Measurements from ENCODE around the gene MRPS27. TPM values are rescaled to one million over a fixed set of nuclear protein-coding genes. Genes with fewer than 3 reads are reported as not detected.
A peak's percentile ranks its signal among the peaks of the same experiment; 100 is the strongest.

The MRPS27 gene
- total RNA-seq, 2 experiments from 2014 or later: 25.0 to 26.1 TPM

- Mint-ChIP-seq H3K27ac (no peak overlapping the region), H3K4me3 (no peak overlapping the region), H3K27me3 (no peaks in the 10 kb centered on the region), H3K4me1 (ENCODE audit: low read depth) (peaks cover 8% of the 10 kb centered on the region), H3K36me3 (ENCODE audit: low read depth) (peaks cover 24% of the 10 kb centered on the region), H3K9me3 (no peaks in the 10 kb centered on the region)
- Histone ChIP-seq H3K27me3 (ENCODE audit: control insufficient read depth in 1 of 2, insufficient read depth in 2 of 2, low read length in 2 of 2) (no peaks in the 10 kb centered on the region), H3K9me3 (ENCODE audit: control insufficient read depth in 1 of 2, insufficient read depth in 1 of 2, low read length in 2 of 2) (no peaks in the 10 kb centered on the region), H3K36me3 (ENCODE audit: insufficient read depth, low read length) (peaks cover 4% of the 10 kb centered on the region), H3K4me3 (ENCODE audit: low read length) (no peak overlapping the region), H3K4me1 (ENCODE audit: insufficient read depth, low read length) (no peaks in the 10 kb centered on the region), H3K27ac (ENCODE audit: low read depth in 1 of 2, low read length in 2 of 2) (no peak overlapping the region)
- ATAC-seq (ENCODE audit: poor library complexity) (no peak), DNase-seq (no peak)
- POLR2A ChIA-PET: no interaction called here
- CTCF ChIA-PET: interaction anchor here (1.7 kb wide), 1 partner anchor 39 kb away, joined by 6 read pairs; no protein-coding TSS in a partner anchor
- intact Hi-C loops (cut with DNase I, micrococcal nuclease): no loop called here
- peak; percentile 20 for TF ChIP-seq CTCF (IDR thresholded peaks at IDR 0.05)
Observed at GRCh38 chr5:72269411-72269780, 50.6 kb downstream of the MRPS27 start.

DNA sequence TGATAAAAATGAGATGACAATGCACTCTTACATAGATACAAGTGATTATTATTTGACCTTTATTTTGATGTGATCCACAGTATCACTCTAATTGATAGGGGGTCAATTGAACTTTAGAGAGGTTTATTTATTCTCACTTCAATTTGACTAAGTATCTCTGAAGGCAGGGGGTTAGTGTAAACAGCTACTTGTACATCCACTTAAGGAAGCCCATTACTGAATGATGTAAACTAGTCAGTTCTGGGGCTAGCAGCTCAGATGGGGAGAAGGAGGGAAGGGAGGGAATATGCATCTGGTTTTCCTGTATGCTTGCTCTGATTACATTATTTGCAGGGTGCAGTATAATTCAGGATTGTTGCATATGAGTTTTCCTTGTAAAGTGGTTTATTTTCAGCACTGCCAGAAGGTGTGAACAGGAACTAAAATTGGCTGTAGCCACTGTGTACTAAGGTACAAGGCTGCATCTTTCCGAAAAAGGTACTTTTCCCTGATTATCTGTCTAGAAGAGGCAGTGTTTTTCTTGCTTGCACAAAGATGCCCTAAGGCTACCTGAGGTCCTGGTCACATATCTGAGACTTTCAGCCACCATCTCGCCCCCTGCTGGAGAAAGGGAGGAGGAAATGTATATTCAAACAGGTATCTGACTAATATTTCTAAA is 51.2 kb downstream of the MRPS27 start:
- Mint-ChIP-seq H3K4me3 (no peak overlapping the region), H3K9me3 (no peaks in the 10 kb centered on the region), H3K27ac (no peak overlapping the region), H3K36me3 (ENCODE audit: low read depth) (peaks cover 24% of the 10 kb centered on the region), H3K4me1 (ENCODE audit: low read depth) (peaks cover 8% of the 10 kb centered on the region), H3K27me3 (no peaks in the 10 kb centered on the region)
- Histone ChIP-seq H3K36me3 (ENCODE audit: insufficient read depth, low read length) (peaks cover 4% of the 10 kb centered on the region), H3K27ac (ENCODE audit: low read depth in 1 of 2, low read length in 2 of 2) (no peak overlapping the region), H3K4me3 (ENCODE audit: low read length) (no peak overlapping the region), H3K4me1 (ENCODE audit: insufficient read depth, low read length) (no peaks in the 10 kb centered on the region), H3K9me3 (ENCODE audit: control insufficient read depth in 1 of 2, insufficient read depth in 1 of 2, low read length in 2 of 2) (no peaks in the 10 kb centered on the region), H3K27me3 (ENCODE audit: control insufficient read depth in 1 of 2, insufficient read depth in 2 of 2, low read length in 2 of 2) (no peaks in the 10 kb centered on the region)
- peak; percentile 70 for TF ChIP-seq CTCF (IDR thresholded peaks at IDR 0.05)
- POLR2A ChIA-PET: interaction anchor here (0.5 kb wide), 1 partner anchor 50 kb away, joined by 3 read pairs; no protein-coding TSS in a partner anchor
- no peak for ATAC-seq (ENCODE audit: poor library complexity)
- intact Hi-C loops (cut with DNase I, micrococcal nuclease): no loop called here
- CTCF ChIA-PET: interaction anchor here (1.7 kb wide), 1 partner anchor 39 kb away, joined by 6 read pairs; no protein-coding TSS in a partner anchor
- DNase-seq: peak; percentile 4 to 61 (median 17)

- Mint-ChIP-seq H3K4me1 (ENCODE audit: low read depth) (peaks cover 8% of the 10 kb centered on the region), H3K4me3 (no peak overlapping the region), H3K27me3 (no peaks in the 10 kb centered on the region), H3K36me3 (ENCODE audit: low read depth) (peaks cover 21% of the 10 kb centered on the region), H3K9me3 (no peaks in the 10 kb centered on the region), H3K27ac (no peak overlapping the region)
- POLR2A ChIA-PET: interaction anchor here (0.5 kb wide), 1 partner anchor 51 kb away, joined by 3 read pairs; no protein-coding TSS in a partner anchor
- Histone ChIP-seq H3K36me3 (ENCODE audit: insufficient read depth, low read length) (peaks cover 4% of the 10 kb centered on the region), H3K27ac (ENCODE audit: low read depth in 1 of 2, low read length in 2 of 2) (no peak overlapping the region), H3K9me3 (ENCODE audit: control insufficient read depth in 1 of 2, insufficient read depth in 1 of 2, low read length in 2 of 2) (no peaks in the 10 kb centered on the region), H3K27me3 (ENCODE audit: control insufficient read depth in 1 of 2, insufficient read depth in 2 of 2, low read length in 2 of 2) (no peaks in the 10 kb centered on the region), H3K4me3 (ENCODE audit: low read length) (no peak overlapping the region), H3K4me1 (ENCODE audit: insufficient read depth, low read length) (no peaks in the 10 kb centered on the region)
- intact Hi-C loops (cut with DNase I, micrococcal nuclease): no loop called here
- DNase-seq (no peak), ATAC-seq (ENCODE audit: poor library complexity) (no peak)
- CTCF ChIA-PET: interaction anchor here (1.7 kb wide), 1 partner anchor 40 kb away, joined by 6 read pairs; no protein-coding TSS in a partner anchor
- TF ChIP-seq CTCF (IDR thresholded peaks at IDR 0.05): no peak
Observed at GRCh38 chr5:72268260-72268659, 51.8 kb downstream of the MRPS27 start.

Measured in CD4-positive, alpha-beta T cell (primary cell).